Fibroblast of skin of left biceps (primary cell): Measurements from ENCODE around the gene NOTCH1.

Experiments used
- DNase-seq, 2 experiments: peaks; one replicate each; pipeline ENCODE4 v3.0.0-alpha.2; 2013; ENCODE audit warnings: low read depth in 2 of 2

The NOTCH1 gene

DNA sequence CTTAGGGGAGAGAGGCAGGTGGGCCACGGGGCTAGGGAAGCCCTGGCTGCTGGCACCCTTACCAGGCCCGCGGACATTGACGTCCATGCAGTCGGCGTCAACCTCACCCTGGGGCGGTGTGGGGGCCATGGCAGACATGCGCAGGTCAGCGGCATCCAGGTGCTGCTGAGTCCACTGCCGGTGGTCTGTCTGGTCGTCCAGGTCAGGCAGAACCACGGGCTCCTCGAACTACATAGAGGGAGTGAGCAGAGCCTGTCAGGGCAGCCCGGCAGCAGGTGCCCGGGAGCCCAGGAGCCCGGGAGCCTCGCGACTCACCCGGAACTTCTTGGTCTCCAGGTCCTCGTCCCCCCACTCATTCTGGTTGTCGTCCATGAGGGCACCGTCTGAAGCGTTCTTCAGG, 44.2 kb downstream of the NOTCH1 start:
- DNase-seq, result no peak

DNA sequence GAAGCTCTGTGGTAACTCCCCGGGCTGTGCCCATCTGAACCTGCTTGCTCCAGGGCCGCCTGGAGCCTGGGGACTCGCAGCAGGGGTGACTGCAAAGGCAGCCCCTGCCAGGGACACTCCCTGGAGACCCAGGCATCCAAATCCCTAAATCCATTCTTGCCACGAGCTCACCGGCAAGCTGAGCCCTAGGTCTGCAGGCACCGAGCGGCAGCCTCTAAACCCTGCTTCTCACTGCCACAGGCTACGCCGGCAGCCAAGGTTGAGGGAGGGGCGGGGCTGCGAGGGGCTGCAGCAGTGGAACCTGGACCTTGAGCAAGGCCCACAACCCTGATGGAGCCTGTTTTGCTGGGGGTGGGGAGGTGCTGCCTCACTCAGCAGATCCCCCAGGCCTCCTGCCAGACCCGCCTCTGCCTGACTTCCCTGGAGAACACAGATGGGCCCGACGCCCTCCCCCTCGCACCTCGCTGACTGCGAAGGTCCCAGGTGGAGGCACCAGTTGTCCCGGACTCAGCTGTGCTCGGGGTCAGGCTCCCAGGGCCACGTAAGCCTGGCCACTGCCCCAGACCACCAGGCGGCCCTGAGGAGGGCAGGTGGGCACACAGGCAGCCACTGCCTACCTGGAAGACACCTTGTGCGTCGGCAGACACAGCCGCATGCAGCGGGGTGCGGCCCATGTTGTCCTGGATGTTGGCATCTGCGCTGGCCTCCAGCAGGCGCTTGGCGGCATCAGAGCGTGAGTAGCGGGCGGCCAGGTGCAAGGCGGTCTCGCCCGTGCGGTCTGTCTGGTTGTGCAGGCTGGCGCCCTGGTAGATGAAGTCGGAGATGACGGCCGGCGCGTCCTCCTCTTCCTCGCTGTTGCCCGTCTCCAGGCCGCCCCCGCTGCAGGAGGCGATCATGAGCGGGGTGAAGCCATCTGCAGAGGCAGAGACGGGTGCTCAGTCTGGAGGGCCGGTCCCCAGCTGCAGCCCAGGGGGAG, 45.6 kb downstream of the NOTCH1 start:
- DNase-seq, result no peak

- no peak for DNase-seq
Observed at GRCh38 chr9:136499071-136499934, 46.5 kb downstream of the NOTCH1 start.

- DNase-seq, result no peak
Observed at GRCh38 chr9:136497916-136498695, 47.7 kb downstream of the NOTCH1 start.

DNA sequence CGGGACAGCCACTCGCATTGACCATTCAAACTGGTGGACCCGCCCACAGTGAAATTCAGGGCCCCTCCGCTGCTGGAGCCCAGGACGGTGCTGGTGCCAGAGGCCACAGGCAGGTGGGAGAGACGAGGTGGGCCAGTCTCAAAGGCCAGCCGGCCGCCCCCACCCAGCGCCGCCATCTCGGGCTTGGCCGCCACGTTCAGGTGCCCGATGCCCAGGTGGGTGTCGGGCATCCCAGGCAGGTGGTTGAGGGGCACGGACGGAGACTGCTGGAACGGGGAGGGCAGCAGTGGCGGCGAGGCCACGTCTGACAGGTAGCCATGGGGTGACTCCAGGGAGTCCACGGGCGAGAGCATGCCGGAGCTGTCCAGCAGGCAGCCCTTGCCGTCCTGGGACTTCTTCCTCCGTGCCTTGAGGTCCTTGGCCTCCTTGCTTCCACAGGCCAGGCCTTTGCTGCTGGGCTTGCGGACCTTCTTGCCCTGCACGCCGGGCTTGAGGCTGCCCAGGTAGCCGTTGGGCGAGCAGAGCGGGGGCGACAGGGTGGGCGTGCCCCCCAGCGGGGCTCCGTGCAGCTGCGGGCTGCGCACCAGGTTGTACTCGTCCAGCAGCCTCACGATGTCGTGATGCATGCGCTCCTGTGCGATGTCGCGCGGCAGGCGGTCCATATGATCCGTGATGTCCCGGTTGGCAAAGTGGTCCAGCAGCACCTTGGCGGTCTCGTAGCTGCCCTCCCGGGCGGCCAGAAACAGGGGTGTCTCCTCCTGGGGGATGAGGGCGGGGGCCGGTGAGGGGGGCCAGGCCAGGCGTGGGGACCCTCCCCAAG, 48.8 kb downstream of the NOTCH1 start:
- no peak for DNase-seq

GRCh38 chr9:136496181-136496580, 49.7 kb downstream of the NOTCH1 start:
- DNase-seq, result no peak

DNA sequence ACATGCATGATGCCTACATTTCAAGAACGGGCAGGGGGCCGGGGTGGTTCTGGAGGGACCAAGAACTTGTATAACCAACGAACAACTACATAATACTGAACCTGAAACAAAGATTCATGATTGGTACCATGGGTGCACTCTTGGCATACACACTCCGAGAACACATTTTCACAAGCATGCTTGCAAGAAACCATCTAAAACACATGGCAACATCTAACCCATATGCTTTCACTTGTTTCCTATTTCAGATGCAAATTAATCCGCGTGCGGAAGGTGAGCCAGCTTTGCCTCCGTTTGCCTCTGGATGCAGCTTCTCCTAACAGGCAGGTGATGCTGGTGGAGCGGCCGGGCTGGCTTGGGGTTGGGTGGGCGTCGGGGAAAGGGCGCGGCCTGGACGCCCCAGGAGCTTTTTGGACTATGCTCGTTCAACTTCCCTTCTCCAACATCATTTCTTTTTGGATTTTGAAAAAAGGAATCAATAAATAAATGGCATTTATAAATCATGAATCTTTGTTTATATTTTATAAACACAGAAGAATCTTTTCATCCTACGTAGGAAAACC, 50.5 kb downstream of the NOTCH1 start:
- no peak for DNase-seq

- DNase-seq, result no peak
Observed at GRCh38 chr9:136494531-136495215, 51.2 kb downstream of the NOTCH1 start.

DNA sequence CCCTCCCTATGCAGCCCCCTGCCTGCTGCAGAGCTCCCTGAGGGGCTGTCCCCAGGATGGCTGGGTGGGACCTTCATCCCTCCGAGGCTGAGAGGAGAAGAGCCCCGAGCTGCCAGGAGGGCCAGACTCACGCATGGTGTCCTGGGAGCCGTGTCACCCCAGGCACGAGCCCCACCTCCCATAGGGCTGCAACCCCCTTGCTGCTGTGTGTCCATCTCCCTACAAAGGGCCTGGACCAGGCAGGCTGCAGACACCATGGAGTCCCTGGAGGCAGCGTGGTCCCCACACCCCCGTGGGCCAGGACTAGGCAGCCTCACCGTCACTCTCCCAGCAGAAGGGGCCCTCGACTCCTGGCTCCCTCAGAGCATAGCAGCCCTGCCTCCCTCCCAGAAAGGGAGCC, 51.8 kb downstream of the NOTCH1 start:
- DNase-seq, result no peak

- no peak for DNase-seq
Observed at GRCh38 chr9:136493567-136493971, 52.3 kb downstream of the NOTCH1 start.

- DNase-seq, result no peak
Observed at GRCh38 chr9:136492978-136493522, 52.8 kb downstream of the NOTCH1 start.

DNA sequence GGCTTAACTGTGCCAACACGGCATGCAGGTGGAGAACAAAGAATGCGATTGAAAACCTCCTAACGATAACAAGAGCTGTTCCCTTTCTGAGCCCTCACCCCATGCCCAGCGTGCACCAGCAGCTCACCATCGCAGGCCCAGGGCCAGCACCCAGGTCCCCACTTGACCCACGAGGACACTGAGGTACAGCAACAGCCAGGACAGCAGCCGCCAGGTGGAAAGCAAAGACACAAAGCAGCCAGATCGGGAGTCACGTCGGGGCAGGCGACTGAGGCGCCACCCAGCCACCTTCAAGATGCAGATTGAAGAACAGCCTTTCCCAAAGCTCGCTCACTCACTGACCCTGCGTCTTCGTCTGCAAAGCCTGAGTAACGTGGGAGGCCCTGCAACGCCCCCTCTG, 56.1 kb downstream of the NOTCH1 start:
- DNase-seq, result no peak

- DNase-seq, result no peak
Observed at GRCh38 chr9:136488247-136489214, 57.3 kb downstream of the NOTCH1 start.

- DNase-seq, result no peak
Observed at GRCh38 chr9:136487672-136488071, 58.2 kb downstream of the NOTCH1 start.

GRCh38 chr9:136486823-136487620, 58.8 kb downstream of the NOTCH1 start:
- no peak for DNase-seq

DNA sequence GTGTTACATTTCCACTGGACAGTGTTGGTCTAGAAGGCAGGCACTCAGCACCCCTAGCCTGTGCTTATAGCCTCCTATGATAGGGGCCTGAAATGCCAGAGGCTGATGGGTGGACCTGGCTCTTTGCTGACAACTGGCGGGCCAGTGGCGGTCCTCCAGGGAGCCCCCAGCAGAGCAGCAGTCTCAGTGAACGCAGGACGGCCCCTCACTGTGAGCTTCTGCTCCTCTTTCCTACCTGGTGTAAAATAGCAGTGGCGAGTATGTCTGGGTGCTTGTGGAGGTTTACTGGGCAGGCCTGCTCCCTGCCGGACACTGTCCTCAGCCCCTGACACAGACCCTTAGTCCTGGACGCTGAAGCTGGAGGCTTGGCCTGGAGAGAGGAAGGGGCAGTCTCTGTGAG, 59.7 kb downstream of the NOTCH1 start:
- no peak for DNase-seq
